Breast epithelium (tissue), 4 donors: ENCODE data around the gene STARD3. TPM values are rescaled to one million over a fixed set of nuclear protein-coding genes. Genes with fewer than 3 reads are reported as not detected.
"Not testable (repeated sequence)": the region's sequence is repeated elsewhere in the genome, so short reads cannot be mapped to it uniquely, and the experiment has no call there.

ENCODE experiments used
- DNase-seq, 2 donors: peaks; one replicate each; pipeline ENCODE4 v3.0.0-alpha.2; 2019; ENCODE audit warnings: low spot score in 2 of 2
- H3K27ac ChIP-seq, 2 donors: fragments of 200-600 bp; sonication (generic) in 1 of 2; one replicate each; pipeline ENCODE4 v1.5.1; 2016 to 2019; ENCODE audit warnings: mild to moderate bottlenecking in 1 of 2
- H3K27me3 ChIP-seq, 2 donors: fragments of 200-600 bp; sonication (generic) in 1 of 2; one replicate each; pipeline versions ENCODE4 v1.5.1 to v1.6.0; 2017 to 2019; ENCODE audit warnings: control low read depth in 1 of 2, mild to moderate bottlenecking in 1 of 2
- H3K36me3 ChIP-seq: fragments of 200-600 bp; one replicate; pipeline ENCODE4 v1.5.1; 2019
- H3K4me1 ChIP-seq, 2 donors: fragments of 200-600 bp; sonication (generic); one replicate each; pipeline ENCODE4 v1.5.1; 2016 to 2019; ENCODE audit warnings: control low read depth in 1 of 2
- H3K4me3 ChIP-seq, 3 donors: fragments of 200-600 bp; sonication (generic); 1 replicate in 2 of 3; 2 replicates in 1 of 3; pipeline ENCODE4 v1.5.1; 2016 to 2019; ENCODE audit warnings: mild to moderate bottlenecking in 3 of 3, moderate library complexity in 2 of 3
- H3K9me3 ChIP-seq, 2 donors: fragments of 200-600 bp; sonication (generic) in 1 of 2; one replicate each; pipeline ENCODE4 v1.5.1; 2016 to 2019; ENCODE audit warnings: control low read depth in 1 of 2
- POLR2A ChIP-seq: fragments of 450-650 bp; IDR thresholded peaks from one replicate; pipeline ENCODE4 v1.6.1; 2016; ENCODE audit warnings: antibody characterized with exemption, mild to moderate bottlenecking, moderate library complexity
- POLR2AphosphoS5 ChIP-seq, 3 donors: sonication (generic); formaldehyde crosslinking; IDR thresholded peaks; one replicate each; pipeline ENCODE4 v1.6.1; 2017; ENCODE audit warnings: antibody characterized with exemption in 3 of 3
- intact Hi-C: fragments of 100-400 bp; cut with DNase I; formaldehyde crosslinking; loops from one replicate; pipeline ENCODE4 v1.15.1; 2023; ENCODE audit warnings: low total_unique reads
- total RNA-seq, 3 donors: library from RNA; depleted of rRNA; stranded (reverse); fragments of >200 nt; gene quantifications; one replicate each; pipeline ENCODE4 v1.1.0, GENCODE V29; 2016
- TF ChIP-seq, protein P1 (sequence below), 3 donors: fragments of 450-650 bp; IDR thresholded peaks; one replicate each; pipeline ENCODE4 v1.5.1; 2016 to 2017; ENCODE audit warnings: antibody characterized with exemption in 3 of 3, mild to moderate bottlenecking in 3 of 3, moderate library complexity in 3 of 3

STARD3 gene
- total RNA-seq, 3 donors from 2014 or later: 37.0 to 43.9 (median 42.0) TPM

DNA sequence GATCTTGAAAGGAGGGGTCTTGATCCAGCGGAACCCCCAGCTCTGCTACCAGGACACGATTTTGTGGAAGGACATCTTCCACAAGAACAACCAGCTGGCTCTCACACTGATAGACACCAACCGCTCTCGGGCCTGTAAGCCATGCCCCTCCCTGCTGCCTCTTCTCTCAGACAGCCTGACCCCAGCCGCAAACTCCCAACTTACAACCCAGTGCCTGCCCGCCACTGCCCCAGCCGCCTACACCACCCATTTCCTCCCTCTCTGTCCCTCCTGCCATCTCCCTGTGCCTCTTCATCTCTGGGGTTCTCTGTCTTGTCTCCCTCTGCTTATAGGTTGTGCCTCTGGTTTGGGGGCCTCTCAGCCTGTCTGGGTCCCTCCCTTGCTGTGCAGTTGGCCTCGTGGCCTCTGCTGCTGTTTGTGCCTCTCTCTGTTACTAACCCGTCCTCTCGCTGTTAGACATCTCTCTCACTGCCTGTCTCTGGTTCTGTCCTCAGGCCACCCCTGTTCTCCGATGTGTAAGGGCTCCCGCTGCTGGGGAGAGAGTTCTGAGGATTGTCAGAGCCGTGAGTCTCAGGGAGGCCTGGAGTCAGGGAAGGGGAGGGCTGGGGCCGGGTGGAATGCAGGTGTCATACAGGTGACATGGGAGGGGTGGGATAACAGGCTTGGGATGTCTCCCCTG lies 72.5 kb downstream of the STARD3 start:
- H3K9me3 ChIP-seq: no peaks in the 10 kb centered on the region
- peaks cover 4 to 33% of the 10 kb centered on the region in 2 donors for H3K4me1 ChIP-seq
- no peak overlapping the region for H3K4me3 ChIP-seq
- DNase-seq: no peak
- peak overlapping the region in 1 of 2 donors; percentile 98 for H3K27ac ChIP-seq
- H3K36me3 ChIP-seq: peaks cover 5% of the 10 kb centered on the region
- no peaks in the 10 kb centered on the region for H3K27me3 ChIP-seq
- intact Hi-C loops: no loop called here
- TF ChIP-seq POLR2AphosphoS5 (IDR thresholded peaks at IDR 0.05) (no peak), POLR2A (no peak)
- TF ChIP-seq, protein P1, sequence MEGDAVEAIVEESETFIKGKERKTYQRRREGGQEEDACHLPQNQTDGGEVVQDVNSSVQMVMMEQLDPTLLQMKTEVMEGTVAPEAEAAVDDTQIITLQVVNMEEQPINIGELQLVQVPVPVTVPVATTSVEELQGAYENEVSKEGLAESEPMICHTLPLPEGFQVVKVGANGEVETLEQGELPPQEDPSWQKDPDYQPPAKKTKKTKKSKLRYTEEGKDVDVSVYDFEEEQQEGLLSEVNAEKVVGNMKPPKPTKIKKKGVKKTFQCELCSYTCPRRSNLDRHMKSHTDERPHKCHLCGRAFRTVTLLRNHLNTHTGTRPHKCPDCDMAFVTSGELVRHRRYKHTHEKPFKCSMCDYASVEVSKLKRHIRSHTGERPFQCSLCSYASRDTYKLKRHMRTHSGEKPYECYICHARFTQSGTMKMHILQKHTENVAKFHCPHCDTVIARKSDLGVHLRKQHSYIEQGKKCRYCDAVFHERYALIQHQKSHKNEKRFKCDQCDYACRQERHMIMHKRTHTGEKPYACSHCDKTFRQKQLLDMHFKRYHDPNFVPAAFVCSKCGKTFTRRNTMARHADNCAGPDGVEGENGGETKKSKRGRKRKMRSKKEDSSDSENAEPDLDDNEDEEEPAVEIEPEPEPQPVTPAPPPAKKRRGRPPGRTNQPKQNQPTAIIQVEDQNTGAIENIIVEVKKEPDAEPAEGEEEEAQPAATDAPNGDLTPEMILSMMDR (IDR thresholded peaks at IDR 0.05): no peak

DNA sequence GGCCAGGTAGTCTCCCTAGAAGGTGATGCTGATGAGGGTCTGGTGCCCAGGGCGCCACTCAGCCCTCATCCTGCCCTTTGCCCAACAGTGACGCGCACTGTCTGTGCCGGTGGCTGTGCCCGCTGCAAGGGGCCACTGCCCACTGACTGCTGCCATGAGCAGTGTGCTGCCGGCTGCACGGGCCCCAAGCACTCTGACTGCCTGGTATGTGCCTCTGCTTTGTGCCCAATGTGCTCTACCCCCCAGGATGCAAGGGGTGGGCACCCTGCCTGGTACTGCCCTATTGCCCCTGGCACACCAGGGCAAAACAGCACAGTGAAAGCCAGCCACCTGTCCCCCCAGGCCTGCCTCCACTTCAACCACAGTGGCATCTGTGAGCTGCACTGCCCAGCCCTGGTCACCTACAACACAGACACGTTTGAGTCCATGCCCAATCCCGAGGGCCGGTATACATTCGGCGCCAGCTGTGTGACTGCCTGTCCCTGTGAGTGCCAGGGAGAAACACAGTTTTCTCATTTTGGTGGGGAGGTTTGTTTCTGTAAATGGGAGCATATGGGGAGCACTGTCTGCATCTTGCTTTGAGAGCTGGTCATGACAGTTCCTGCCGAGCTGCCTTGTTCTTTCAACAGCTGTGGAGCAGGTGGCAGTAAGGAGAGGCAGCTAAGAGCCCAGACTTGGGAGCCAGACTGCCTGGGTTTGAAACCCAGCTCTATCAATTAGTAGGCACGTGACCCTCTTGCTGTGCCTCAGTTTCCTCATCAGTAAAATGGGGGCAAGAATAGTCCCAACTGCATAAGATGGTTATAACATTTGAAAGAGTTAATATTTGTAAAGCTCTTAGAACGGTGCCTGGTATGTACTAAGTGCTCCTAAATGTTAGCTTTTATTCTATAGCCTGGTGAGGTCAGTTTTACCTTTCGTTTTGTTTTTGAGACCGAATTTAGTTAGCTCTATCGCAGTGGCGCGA lies 73.3 kb downstream of the STARD3 start:
- Histone ChIP-seq H3K9me3 (no peaks in the 10 kb centered on the region), H3K27me3 (no peaks in the 10 kb centered on the region), H3K4me3 (no peak overlapping the region), H3K4me1 (peaks cover under 1 to 25% of the 10 kb centered on the region in 2 donors), H3K27ac (peak overlapping the region in 1 of 2 donors; percentile 98), H3K36me3 (peaks cover 5% of the 10 kb centered on the region)
- DNase-seq: no peak
- TF ChIP-seq POLR2AphosphoS5 (IDR thresholded peaks at IDR 0.05): no peak
- no peak for TF ChIP-seq POLR2A
- TF ChIP-seq, protein P1 (IDR thresholded peaks at IDR 0.05): no peak
- intact Hi-C loops: no loop called here

DNA sequence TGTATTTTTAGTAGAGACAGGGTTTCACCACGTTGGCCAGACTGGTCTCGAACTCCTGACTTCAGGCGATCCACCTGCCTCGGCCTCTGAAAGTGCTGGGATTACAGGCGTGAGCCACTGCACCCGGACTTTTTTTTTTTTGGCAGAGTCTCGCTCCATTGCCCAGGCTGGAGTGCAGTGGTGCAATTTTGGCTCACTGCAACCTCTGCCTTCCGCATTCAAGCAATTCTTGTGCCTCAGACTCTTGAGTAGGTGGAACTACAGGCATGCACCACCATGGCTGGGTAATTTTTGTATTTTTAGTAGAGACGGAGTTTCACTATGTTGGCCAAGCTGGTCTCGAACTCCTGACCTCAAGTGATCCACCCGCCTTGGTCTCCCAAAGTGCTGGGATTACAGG lies 74.1 kb downstream of the STARD3 start:
- DNase-seq, H3K36me3 ChIP-seq, H3K27ac ChIP-seq: not testable (repeated sequence)

DNA sequence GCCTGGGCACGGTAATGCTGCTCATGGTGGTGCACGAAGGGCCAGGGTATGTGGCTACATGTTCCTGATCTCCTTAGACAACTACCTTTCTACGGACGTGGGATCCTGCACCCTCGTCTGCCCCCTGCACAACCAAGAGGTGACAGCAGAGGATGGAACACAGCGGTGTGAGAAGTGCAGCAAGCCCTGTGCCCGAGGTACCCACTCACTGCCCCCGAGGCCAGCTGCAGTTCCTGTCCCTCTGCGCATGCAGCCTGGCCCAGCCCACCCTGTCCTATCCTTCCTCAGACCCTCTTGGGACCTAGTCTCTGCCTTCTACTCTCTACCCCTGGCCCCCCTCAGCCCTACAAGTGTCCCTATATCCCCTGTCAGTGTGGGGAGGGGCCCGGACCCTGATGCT lies 74.9 kb downstream of the STARD3 start:
- DNase-seq: no peak
- Histone ChIP-seq H3K36me3 (peaks cover 5% of the 10 kb centered on the region), H3K27ac (no peak overlapping the region), H3K4me1 (peaks cover under 1 to 13% of the 10 kb centered on the region in 2 donors), H3K4me3 (no peak overlapping the region), H3K9me3 (no peaks in the 10 kb centered on the region), H3K27me3 (no peaks in the 10 kb centered on the region)
- TF ChIP-seq, protein P1 (IDR thresholded peaks at IDR 0.05): no peak
- TF ChIP-seq POLR2A: no peak
- intact Hi-C loops: no loop called here

More for the DNA sequence above, 74.1 kb downstream of the STARD3 start:
- H3K9me3 ChIP-seq, intact Hi-C loops, H3K27me3 ChIP-seq, H3K4me3 ChIP-seq: not testable (repeated sequence)
- peaks cover 0 to 21% of the 10 kb centered on the region in 2 donors for H3K4me1 ChIP-seq

Other genes with a start within 250 kb of the STARD3 start
- 10 to 100 TPM; 17.0 to 33.1 (median 25.3) TPM for gene FBXL20, start 235.5 kb upstream of the STARD3 start, total RNA-seq
- gene MED1, start 185.9 kb upstream of the STARD3 start, total RNA-seq: 10 to 100 TPM; 21.4 to 36.3 (median 33.1) TPM
- gene CDK12, start 175.7 kb upstream of the STARD3 start, total RNA-seq: 10 to 100 TPM; 38.6 to 58.2 (median 41.3) TPM
- gene NEUROD2, start 29.2 kb upstream of the STARD3 start, total RNA-seq: not detected
- gene PPP1R1B, start 10.2 kb upstream of the STARD3 start, total RNA-seq: 10 to 100 TPM; 22.6 to 71.3 (median 67.5) TPM
- gene TCAP, start 28.2 kb downstream of the STARD3 start, total RNA-seq: under 1 TPM; 0.48 to 0.73 (median 0.66) TPM
- 1 to 10 TPM; 1.6 to 9.5 (median 5.1) TPM for gene PNMT, start 31.3 kb downstream of the STARD3 start, total RNA-seq
- gene PGAP3, start 50.9 kb downstream of the STARD3 start, total RNA-seq: 10 to 100 TPM; 11.7 to 23.7 (median 21.6) TPM
- 100 to 1,000 TPM in 1 of 3 donors, 10 to 100 TPM in 2; 13.1 to 118 (median 59.0) TPM for gene ERBB2, start 62.9 kb downstream of the STARD3 start, total RNA-seq
- gene MIEN1, start 93.4 kb downstream of the STARD3 start, total RNA-seq: 10 to 100 TPM; 50.7 to 68.2 (median 61.6) TPM
- gene GRB7, start 100.8 kb downstream of the STARD3 start, total RNA-seq: 10 to 100 TPM in 2 of 3 donors, not detected in 1; 27.9 to 69.2 TPM
- gene IKZF3, start 227.2 kb downstream of the STARD3 start, total RNA-seq: 1 to 10 TPM; 1.8 to 4.8 (median 2.3) TPM
- gene ZPBP2, start 231.1 kb downstream of the STARD3 start, total RNA-seq: not detected